GM21360 (cell line): ENCODE measurements around the gene LRIT1.

ENCODE experiments used
- ATAC-seq: cut with Tn5 transposase; IDR thresholded peaks from one replicate; pipeline ENCODE4 v1.9.1; 2021; ENCODE audit warnings: mild to moderate bottlenecking, moderate library complexity; ENCODE audit not compliant: unreplicated experiment

The LRIT1 gene

GRCh38 chr10:84254552-84255478 is 13.5 kb upstream of the LRIT1 start:
- ATAC-seq = no peak

GRCh38 chr10:84248794-84249193 is 7.4 kb upstream of the LRIT1 start:
- ATAC-seq = no peak

GRCh38 chr10:84247496-84247895 is 6.2 kb upstream of the LRIT1 start:
- ATAC-seq = no peak

GRCh38 chr10:84244651-84245270 is 3.4 kb upstream of the LRIT1 start, which contains the start of gene RGR:
Gene RGR, plus strand, starts transcription at chr10:84245053. Its CDS starts 38 bp downstream, at chr10:84245091.
- ATAC-seq = no peak

GRCh38 chr10:84243759-84244158 is 2.4 kb upstream of the LRIT1 start:
- ATAC-seq = no peak

GRCh38 chr10:84238909-84239308 is 2.4 kb downstream of the LRIT1 start:
- no peak for ATAC-seq

GRCh38 chr10:84237199-84238051 is 3.9 kb downstream of the LRIT1 start:
- no peak for ATAC-seq

GRCh38 chr10:84236807-84237198 is 4.5 kb downstream of the LRIT1 start:
- no peak for ATAC-seq

- ATAC-seq = no peak
Measured at GRCh38 chr10:84235096-84235495, 6.2 kb downstream of the LRIT1 start.

- ATAC-seq = no peak
Measured at GRCh38 chr10:84234479-84234878, 6.9 kb downstream of the LRIT1 start.

- no peak for ATAC-seq
Measured at GRCh38 chr10:84233940-84234339, 7.4 kb downstream of the LRIT1 start.

GRCh38 chr10:84232376-84232775 is 9.0 kb downstream of the LRIT1 start:
- no peak for ATAC-seq

- no peak for ATAC-seq
Measured at GRCh38 chr10:84230359-84230758, 11.0 kb downstream of the LRIT1 start.

- no peak for ATAC-seq
Measured at GRCh38 chr10:84227810-84228209, 13.5 kb downstream of the LRIT1 start.

GRCh38 chr10:84226616-84227015 is 14.7 kb downstream of the LRIT1 start:
- ATAC-seq = no peak

GRCh38 chr10:84225427-84226173 is 15.7 kb downstream of the LRIT1 start, which contains the start of gene LRIT2:
Gene LRIT2, minus strand, starts transcription at chr10:84225544. Its CDS starts 24 bp downstream, at chr10:84225520.
- ATAC-seq = no peak

- no peak for ATAC-seq
Measured at GRCh38 chr10:84224411-84225028, 16.8 kb downstream of the LRIT1 start.

GRCh38 chr10:84221916-84222315 is 19.4 kb downstream of the LRIT1 start:
- no peak for ATAC-seq

- no peak for ATAC-seq
Measured at GRCh38 chr10:84217746-84218145, 23.6 kb downstream of the LRIT1 start.

- no peak for ATAC-seq
Measured at GRCh38 chr10:84216834-84217233, 24.5 kb downstream of the LRIT1 start.
